Activated T-cell treated with anti-CD3 and anti-CD28 coated beads, Interleukin-2, amount 50 U/mL, for 4 hours (primary cell): Measurements from ENCODE around the gene PDE8B. TPM values are rescaled to one million over a fixed set of nuclear protein-coding genes. Genes with fewer than 3 reads are reported as not detected.

Experiments used
- ATAC-seq, 2 donors: fragments of 200-7000 bp; cut with Tn5 transposase; one replicate each; pipeline ENCODE4 v1.10.0; 2021
- DNase-seq: peaks from one replicate; pipeline ENCODE4 v3.0.0-alpha.2; 2020
- H3K27me3 Mint-ChIP-seq: one replicate; pipeline ENCODE4 v1.8.0; 2021; ENCODE audit warnings: low read depth, mixed read lengths
- H3K36me3 Mint-ChIP-seq: one replicate; pipeline ENCODE4 v1.8.0; 2022; ENCODE audit warnings: mixed read lengths; ENCODE audit not compliant: insufficient read depth
- H3K4me1 Mint-ChIP-seq: one replicate; pipeline ENCODE4 v1.8.0; 2021; ENCODE audit warnings: low read depth, mixed read lengths
- H3K4me3 Mint-ChIP-seq: one replicate; pipeline ENCODE4 v1.8.0; 2021; ENCODE audit warnings: mild to moderate bottlenecking, moderate library complexity, mixed read lengths
- H3K9me3 Mint-ChIP-seq: one replicate; pipeline ENCODE4 v1.8.0; 2021; ENCODE audit warnings: mixed read lengths
- total RNA-seq, 3 donors: library from RNA; stranded (reverse); gene quantifications; one replicate each; pipeline ENCODE4 v1.2.1, GENCODE V29; 2021

The PDE8B gene
- total RNA-seq, 3 donors from 2014 or later, result not detected

DNA sequence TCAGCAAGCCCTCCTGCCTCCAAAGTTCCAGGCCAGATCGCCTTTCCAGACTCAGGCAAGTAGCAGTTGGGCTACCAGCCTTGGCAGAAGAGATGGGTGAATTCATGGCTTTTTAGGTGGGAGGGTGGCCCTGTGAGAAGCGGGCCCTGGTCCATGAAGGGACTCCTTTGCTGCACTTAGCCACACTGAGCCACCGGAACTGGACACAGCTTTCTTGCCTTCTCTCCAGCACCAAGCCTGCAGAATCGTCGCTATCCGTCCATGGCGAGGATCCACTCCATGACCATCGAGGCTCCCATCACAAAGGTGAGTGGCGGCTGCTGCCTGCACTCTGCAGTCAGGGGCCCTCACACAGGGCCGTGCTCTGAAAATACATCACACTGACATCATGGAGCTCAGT, 196.7 kb downstream of the PDE8B start:
- ATAC-seq, result no peak
- Mint-ChIP-seq H3K4me3 (no peak overlapping the region), H3K27me3 (peaks cover 3% of the 10 kb centered on the region), H3K36me3 (no peaks in the 10 kb centered on the region), H3K9me3 (no peaks in the 10 kb centered on the region), H3K4me1 (no peaks in the 10 kb centered on the region)
- DNase-seq, result no peak

DNA sequence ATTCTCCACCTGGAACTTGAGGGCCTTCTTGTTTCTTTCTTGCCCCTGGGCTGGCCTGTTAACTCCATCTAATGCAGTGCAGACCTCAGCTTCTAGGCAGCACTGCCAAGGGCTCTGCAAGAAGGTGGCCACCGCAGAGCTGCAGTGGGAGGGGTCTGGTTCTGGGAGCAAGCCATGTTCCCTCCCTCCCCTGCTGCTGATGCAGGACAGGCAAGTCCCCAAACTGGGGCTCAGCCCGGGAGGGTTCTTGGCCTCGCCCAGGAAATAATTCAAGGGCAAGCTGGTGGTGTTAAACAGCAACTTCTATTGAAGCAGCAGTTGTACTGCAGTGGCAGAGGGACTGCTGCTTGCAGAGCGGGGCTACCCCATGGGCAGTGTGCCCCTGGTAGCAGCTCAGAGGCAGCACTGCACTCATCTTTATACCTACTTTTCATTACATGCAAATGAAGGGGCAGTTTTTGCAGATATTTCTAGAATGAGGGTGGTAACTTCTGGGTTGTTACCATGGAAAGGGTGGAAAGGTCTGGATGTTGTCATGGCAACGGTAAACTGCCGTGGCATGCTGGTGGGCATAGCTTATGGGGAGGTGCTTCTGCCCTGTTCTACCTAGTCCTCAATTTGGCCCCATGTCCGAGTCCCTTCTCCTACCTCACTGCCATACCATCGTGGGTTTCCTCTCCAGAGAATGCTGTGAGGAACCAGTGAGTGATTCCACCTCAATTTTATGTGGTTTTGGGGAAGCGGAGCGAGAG, 199.6 kb downstream of the PDE8B start:
- Mint-ChIP-seq H3K9me3 (no peaks in the 10 kb centered on the region), H3K27me3 (peaks cover 3% of the 10 kb centered on the region), H3K4me1 (no peaks in the 10 kb centered on the region), H3K4me3 (no peak overlapping the region), H3K36me3 (no peaks in the 10 kb centered on the region)
- no peak for DNase-seq
- peak in 1 of 2 donors; percentile 18 for ATAC-seq

DNA sequence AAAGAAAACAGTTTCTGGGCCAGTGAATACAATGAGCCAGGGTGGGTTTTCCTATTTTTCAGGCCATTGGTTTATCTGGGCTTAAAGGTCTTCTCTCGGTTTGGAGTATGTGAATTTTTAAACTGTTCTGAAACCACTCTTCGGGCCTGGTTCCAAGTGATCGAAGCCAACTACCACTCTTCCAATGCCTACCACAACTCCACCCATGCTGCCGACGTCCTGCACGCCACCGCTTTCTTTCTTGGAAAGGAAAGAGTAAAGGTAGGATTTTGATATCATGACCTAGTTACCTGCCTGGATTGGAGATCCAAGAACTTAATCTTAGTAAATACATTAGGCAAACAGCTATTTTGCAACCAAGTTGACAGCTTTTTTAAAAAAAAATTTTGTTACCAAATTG, 202.6 kb downstream of the PDE8B start:
- no peaks in the 10 kb centered on the region for H3K36me3 Mint-ChIP-seq
- DNase-seq (no peak), ATAC-seq (no peak)
- H3K4me3 Mint-ChIP-seq, result no peak overlapping the region
- no peaks in the 10 kb centered on the region for H3K4me1 Mint-ChIP-seq
- no peaks in the 10 kb centered on the region for H3K9me3 Mint-ChIP-seq
- peaks cover 8% of the 10 kb centered on the region for H3K27me3 Mint-ChIP-seq

DNA sequence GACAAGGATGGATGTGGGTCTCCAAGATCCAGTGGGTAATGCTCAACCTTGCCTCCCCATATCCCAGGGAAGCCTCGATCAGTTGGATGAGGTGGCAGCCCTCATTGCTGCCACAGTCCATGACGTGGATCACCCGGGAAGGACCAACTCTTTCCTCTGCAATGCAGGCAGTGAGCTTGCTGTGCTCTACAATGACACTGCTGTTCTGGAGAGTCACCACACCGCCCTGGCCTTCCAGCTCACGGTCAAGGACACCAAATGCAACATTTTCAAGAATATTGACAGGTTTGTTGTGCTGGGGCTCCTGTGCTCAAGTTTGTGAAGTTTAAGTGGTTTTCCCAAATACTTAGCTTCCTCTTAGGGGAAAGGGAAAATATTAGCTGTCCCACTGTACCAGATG, 207.7 kb downstream of the PDE8B start:
- Mint-ChIP-seq H3K4me1 (no peaks in the 10 kb centered on the region), H3K4me3 (no peak overlapping the region), H3K9me3 (peaks cover 8% of the 10 kb centered on the region), H3K36me3 (no peaks in the 10 kb centered on the region), H3K27me3 (peaks cover 15% of the 10 kb centered on the region)
- DNase-seq, result no peak
- ATAC-seq, result no peak

DNA sequence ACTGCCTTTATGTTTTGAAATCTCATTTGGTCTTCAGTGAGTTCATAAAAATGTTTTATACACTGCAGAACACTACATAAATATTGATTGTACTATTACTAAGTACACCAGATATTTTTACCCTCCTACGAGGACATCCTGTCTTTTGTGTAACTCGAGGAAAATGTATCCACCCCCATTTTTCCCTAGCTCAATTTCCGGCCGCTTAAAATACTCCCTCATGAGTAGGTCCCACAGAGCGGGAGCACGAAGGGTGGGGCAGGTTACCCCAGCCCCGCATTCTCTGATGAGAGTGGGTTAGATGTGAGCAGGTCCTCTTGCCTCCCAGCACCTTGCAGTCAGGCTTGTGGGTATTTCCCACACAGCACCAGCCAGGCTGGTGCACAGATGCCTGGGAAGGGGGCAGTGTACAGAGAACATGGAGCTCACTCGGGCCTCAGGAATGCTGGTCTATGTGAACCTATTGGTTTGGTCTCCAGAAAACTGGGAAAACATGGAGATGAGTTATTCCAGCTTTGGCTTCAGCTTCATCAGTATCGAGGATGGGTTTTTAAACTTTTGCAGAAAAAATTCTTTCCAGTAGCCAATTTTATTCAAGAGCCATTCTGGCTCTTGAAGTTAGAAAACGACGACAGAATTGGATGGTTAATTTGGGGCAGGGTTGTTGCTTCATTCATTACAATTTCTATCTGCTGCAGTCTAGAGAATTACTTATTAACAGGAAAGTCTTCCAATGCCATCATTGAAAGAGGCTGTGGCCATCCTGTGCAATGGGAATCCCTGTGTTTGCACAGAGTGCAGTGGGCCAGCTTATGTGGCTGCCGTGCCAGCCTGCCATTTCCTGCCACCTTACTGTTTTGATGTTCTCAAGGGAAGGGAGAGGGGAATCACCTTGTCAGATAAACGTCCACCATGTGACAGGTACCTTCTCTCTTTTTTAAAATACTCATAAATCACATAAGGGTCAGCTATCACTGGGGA, 208.4 kb downstream of the PDE8B start:
- Mint-ChIP-seq H3K27me3 (peaks cover 15% of the 10 kb centered on the region), H3K4me3 (no peak overlapping the region), H3K36me3 (no peaks in the 10 kb centered on the region), H3K4me1 (no peaks in the 10 kb centered on the region), H3K9me3 (peaks cover 9% of the 10 kb centered on the region)
- DNase-seq (no peak), ATAC-seq (no peak)

DNA sequence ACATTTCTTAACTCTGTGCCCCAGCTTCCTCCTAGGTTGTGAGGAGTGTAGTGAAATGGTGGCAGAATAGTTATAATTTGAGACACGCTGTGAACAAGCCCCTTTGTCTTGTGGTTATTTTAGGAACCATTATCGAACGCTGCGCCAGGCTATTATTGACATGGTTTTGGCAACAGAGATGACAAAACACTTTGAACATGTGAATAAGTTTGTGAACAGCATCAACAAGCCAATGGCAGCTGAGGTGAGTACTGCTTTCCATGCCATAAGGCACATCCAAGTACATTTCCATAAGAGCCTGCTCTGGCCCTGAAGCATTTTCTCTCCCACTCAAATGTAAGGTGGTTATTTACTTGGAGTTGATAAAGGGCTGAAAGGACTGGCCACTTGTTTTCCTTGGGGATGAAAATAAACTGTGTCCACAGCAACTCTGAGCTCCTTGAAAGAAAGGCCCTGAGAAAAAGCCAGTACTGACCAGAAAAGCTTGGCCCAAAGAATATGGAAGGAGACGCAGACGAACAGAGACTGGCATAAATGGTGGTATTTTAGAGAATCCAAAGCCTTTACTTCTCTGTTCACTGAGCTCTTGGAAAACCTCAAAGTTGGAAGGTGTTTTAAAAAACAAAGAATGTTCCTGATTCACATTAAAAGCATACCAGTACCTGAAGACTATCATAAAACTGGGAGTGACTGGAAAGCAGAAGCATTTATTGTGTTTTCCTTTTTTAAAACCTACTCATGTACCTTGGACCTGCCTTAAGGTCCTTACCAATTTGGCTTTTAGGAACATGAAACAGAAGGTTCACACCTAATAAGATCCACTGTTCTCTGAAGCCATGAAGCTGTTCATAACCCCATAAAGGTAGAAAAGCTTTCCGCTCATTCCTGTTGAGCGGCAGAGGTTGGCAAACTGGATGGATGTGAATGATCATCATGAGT, 209.4 kb downstream of the PDE8B start:
- ATAC-seq, result no peak
- Mint-ChIP-seq H3K27me3 (peaks cover 15% of the 10 kb centered on the region), H3K4me1 (no peaks in the 10 kb centered on the region), H3K9me3 (peaks cover 9% of the 10 kb centered on the region), H3K4me3 (no peak overlapping the region), H3K36me3 (no peaks in the 10 kb centered on the region)
- DNase-seq, result no peak

DNA sequence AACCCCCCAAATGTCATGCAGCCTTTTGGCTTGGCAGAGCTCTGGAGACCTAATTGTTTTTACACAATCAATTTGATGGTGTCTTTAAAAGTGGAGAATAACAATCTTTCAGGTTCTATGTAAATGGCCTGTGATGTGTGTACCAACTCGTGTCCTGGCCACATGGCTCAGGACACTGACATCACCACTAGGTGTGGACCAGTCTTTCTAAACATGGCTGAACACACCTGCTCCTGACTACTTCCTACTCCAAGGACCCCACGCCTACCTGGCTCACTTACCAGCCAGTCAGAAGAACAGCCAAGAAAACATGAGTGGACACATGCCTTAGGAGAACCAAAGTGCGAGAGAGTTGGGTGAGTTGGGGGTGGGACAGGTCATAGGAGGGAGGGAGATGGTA, 210.5 kb downstream of the PDE8B start:
- H3K4me3 Mint-ChIP-seq, result no peak overlapping the region
- DNase-seq, result no peak
- H3K27me3 Mint-ChIP-seq, result peaks cover 15% of the 10 kb centered on the region
- ATAC-seq, result no peak
- no peaks in the 10 kb centered on the region for H3K4me1 Mint-ChIP-seq
- H3K9me3 Mint-ChIP-seq, result peaks cover 9% of the 10 kb centered on the region
- peaks cover 2% of the 10 kb centered on the region for H3K36me3 Mint-ChIP-seq

DNA sequence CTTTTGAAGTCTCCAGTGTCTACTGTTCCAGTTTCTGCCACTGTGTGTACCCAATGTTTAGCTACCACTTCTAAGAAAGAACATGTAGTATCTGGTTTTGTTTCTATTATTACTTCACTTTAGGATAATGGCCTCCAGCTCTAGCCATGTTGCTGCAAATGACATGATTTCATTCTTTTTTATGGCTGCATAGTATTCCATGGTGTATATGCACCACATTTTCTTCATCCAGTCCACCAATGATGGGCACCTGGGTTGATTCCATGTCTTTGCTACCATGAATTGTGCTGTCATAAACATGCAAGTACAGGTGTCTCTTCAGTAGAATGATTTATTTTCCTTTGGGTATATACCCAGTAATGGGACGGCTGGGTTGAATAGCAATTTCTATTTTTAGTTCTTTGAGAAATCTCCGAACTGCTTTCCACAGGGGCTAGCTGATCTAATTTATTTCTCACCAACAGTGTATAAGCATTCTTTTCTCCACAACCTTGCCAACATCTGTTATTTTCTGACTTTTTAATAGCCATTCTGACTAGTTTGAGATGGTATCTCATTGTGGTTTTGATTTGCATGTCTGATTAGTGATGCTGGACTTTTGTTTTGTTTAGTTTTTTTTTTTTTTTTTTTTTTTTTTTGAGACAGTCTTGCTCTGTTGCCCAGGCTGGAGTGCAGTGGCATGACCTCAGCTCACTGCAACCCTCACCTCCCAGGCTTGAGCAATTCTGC, 212.7 kb downstream of the PDE8B start:
- Mint-ChIP-seq H3K9me3 (peaks cover 9% of the 10 kb centered on the region), H3K4me3 (no peak overlapping the region), H3K36me3 (peaks cover 6% of the 10 kb centered on the region), H3K4me1 (no peaks in the 10 kb centered on the region), H3K27me3 (peaks cover 5% of the 10 kb centered on the region)
- DNase-seq (no peak), ATAC-seq (no peak)

DNA sequence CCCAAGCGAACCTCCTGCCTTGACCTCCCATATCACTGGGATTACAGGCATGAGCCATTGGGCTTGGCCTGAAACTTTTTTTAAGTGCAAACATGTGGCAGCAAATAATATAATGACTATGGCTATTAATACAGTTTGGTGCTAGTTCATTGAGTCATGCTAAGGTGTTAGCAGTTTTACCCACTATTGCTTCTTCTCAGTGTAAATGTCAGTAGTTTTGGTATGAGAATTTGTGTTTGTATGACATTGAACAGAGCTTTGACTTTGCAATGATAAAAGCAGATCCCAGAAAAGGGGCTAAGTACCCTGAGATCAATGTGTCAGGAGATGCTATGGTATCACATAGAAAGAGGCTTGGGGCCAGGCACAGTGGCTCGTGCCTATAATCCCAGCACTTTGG, 214.4 kb downstream of the PDE8B start:
- Mint-ChIP-seq H3K9me3 (peaks cover 9% of the 10 kb centered on the region), H3K36me3 (peaks cover 10% of the 10 kb centered on the region), H3K27me3 (peaks cover 1% of the 10 kb centered on the region), H3K4me1 (no peaks in the 10 kb centered on the region), H3K4me3 (no peak overlapping the region)
- ATAC-seq (no peak), DNase-seq (no peak)

DNA sequence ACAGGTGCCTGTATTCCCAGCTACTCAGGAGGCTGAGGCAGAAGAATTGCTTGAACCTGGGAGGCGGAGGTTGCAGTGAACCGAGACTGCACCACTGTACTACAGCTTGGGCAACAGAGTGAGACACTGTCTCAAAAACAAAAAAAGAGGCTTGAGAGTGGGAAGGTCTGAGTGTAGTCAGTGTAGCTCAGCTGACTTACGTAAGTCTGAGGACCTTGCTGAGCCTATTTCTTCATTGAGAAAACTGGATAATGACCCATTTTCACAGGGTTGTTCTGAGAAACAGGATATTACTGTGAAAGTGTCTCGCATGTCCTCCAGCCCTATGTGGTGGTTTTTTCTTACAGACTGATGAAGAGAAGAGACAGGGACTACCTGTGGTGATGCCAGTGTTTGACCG, 214.9 kb downstream of the PDE8B start:
- no peaks in the 10 kb centered on the region for H3K27me3 Mint-ChIP-seq
- H3K4me3 Mint-ChIP-seq, result no peak overlapping the region
- peaks cover 9% of the 10 kb centered on the region for H3K9me3 Mint-ChIP-seq
- DNase-seq (no peak), ATAC-seq (no peak)
- H3K36me3 Mint-ChIP-seq, result peaks cover 12% of the 10 kb centered on the region
- no peaks in the 10 kb centered on the region for H3K4me1 Mint-ChIP-seq

DNA sequence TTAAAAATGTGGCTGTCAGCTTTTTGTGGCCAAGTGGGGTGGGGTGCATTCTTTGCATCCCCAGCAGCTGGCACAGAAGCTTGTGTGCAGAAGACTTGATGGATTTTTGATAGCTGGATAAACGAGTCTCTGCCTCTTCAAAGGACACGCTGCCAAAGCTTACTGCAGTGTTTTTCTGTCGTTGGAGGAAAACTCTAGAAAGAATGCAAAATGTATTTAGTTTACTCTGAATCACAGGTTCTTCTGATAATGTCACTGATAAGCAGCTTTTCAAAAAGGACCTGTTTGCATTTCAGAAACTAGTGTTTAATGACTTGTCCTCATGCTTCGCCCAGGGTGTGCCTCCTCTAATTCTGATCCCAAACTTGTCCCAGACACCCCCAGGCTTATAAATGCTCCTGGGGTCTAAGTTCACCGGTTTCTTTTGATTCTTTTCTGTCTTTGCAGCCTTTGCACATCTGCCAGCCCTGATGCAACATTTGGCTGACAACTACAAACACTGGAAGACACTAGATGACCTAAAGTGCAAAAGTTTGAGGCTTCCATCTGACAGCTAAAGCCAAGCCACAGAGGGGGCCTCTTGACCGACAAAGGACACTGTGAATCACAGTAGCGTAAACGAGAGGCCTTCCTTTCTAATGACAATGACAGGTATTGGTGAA, 215.6 kb downstream of the PDE8B start:
- Mint-ChIP-seq H3K9me3 (peaks cover 9% of the 10 kb centered on the region), H3K4me3 (no peak overlapping the region), H3K36me3 (peaks cover 12% of the 10 kb centered on the region), H3K27me3 (no peaks in the 10 kb centered on the region), H3K4me1 (no peaks in the 10 kb centered on the region)
- no peak for DNase-seq
- no peak for ATAC-seq

DNA sequence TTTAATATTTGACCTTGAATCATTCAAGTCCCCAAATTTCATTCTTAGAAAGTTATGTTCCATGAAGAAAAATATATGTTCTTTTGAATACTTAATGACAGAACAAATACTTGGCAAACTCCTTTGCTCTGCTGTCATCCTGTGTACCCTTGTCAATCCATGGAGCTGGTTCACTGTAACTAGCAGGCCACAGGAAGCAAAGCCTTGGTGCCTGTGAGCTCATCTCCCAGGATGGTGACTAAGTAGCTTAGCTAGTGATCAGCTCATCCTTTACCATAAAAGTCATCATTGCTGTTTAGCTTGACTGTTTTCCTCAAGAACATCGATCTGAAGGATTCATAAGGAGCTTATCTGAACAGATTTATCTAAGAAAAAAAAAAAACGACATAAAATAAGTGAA, 216.2 kb downstream of the PDE8B start:
- Mint-ChIP-seq H3K27me3 (no peaks in the 10 kb centered on the region), H3K4me3 (no peak overlapping the region), H3K9me3 (peaks cover 9% of the 10 kb centered on the region), H3K36me3 (peaks cover 12% of the 10 kb centered on the region), H3K4me1 (no peaks in the 10 kb centered on the region)
- DNase-seq, result no peak
- no peak for ATAC-seq

DNA sequence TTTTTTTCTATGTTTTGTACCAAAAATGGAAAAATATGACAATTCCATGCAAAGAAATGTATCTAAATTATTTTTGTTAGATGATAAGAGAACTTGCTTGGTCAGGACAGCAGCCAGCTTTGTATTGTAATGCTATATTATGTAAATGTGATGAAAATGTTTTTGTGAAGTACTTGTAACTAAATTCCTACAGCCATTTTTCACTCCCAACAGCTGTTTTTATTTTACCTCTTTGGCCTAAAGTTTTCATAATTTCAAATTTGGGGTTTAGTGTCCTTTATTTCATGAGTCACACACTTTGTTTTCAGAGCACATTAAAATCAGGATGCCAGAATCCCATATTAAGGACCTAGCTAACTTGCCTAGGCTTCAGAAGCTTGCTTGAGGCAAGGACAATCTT, 217.5 kb downstream of the PDE8B start:
- DNase-seq (no peak), ATAC-seq (no peak)
- Mint-ChIP-seq H3K9me3 (peaks cover 3% of the 10 kb centered on the region), H3K4me3 (no peak overlapping the region), H3K4me1 (no peaks in the 10 kb centered on the region), H3K36me3 (peaks cover 14% of the 10 kb centered on the region), H3K27me3 (no peaks in the 10 kb centered on the region)
